ENCODE results near the gene FOXL2. TPM values are rescaled to one million over a fixed set of nuclear protein-coding genes. Genes with fewer than 3 reads are reported as not detected.

The FOXL2 gene
- total RNA-seq, 1 experiment from 2014 or later = 0.14 TPM

Other genes with a start within 250 kb of the FOXL2 start
- 5.3 and 6.1 TPM in 2 replicates for gene PIK3CB, start 112.2 kb downstream of the FOXL2 start, total RNA-seq (2014; rRNA removed; shearing (Covaris generic))
- 1.9 and 3.4 TPM in 2 replicates for gene FOXL2NB, start 80 bp upstream of the FOXL2 start, total RNA-seq (2014; rRNA removed; shearing (Covaris generic))
- gene PRR23A, start 59.1 kb upstream of the FOXL2 start, total RNA-seq (2014; rRNA removed; shearing (Covaris generic)) = not detected in 2 replicates
- not detected in 2 replicates for gene PRR23B, start 73.8 kb upstream of the FOXL2 start, total RNA-seq (2014; rRNA removed; shearing (Covaris generic))
- not detected in 2 replicates for gene PRR23C, start 97.8 kb upstream of the FOXL2 start, total RNA-seq (2014; rRNA removed; shearing (Covaris generic))

All from H4 (cell line).